ENCODE measurements around the gene URGCP.

The URGCP gene

DNA sequence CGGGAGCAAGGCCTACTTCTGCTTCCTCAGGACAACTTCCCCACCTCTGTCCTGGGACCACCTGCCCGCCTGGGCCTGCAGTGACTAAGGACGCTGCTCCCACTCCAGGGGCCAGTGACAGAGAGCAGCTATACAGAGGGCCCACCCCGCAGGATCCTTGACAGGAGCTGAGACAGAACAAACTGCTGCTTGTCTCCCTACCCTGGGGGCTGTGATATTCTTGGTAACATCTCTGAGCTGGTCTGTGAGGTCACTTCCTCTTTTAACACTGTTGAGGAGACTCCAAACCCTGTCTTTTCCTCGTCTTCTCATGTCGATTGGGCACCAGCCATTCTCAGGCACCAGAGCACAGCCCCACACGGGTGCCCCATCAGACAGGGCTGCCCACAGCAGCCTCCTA, 30.2 kb downstream of the URGCP start:
- no peak for DNase-seq (ENCODE audit: low spot score)

DNA sequence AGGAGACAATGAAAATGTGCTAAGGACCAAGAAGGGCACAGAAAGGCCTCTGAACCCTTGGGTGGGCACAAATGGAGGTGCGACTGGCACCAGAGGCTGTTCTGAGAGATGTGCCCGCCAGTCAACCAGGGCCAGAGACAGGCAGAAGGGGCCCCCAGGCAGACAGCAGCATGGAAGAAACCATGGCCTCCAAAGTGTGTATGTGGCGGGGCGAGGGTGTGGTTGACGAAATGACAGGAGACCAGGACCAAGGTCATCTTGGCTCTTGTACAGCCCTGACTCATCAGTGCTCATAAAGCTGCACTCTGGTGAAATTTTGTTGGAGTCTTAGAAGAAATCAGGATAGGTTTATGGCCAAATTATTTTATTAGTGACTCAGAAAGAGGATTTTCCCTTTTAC, 33.1 kb downstream of the URGCP start:
- no peak for DNase-seq (ENCODE audit: low spot score)

DNA sequence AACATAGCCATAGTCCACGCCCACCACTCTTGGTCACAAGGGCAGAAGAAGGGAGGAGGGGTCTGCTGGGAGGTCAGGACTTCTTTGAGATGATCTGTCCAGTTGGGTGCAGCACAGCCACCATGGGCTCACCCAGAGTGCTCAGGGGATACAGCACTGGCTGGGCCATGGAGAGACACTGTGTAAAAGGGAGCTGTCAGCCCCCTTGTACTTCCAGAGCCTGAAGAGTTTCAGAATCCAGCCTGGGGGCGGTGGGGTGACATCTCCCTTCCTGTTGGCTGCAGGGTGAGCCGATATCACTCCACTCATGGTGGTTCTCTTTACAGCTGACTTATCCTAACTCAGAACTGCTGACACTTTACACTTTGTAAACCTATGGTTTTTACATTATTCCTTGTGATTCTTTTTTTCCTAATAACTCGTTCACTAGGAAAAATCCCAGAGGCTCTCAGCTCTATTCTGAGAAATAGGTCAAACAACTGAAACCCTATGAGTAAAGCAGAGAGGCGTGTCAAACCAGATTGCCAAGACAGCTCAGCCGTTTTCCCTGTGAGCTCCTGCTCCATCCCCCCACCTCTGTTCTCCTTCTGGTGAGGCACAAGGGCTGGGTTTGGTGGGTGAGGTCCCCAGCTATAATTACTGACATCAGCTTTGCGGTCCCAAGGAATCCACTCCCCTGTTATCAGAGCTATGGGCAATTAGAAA, 33.8 kb downstream of the URGCP start:
- no peak for DNase-seq (ENCODE audit: low spot score)

DNA sequence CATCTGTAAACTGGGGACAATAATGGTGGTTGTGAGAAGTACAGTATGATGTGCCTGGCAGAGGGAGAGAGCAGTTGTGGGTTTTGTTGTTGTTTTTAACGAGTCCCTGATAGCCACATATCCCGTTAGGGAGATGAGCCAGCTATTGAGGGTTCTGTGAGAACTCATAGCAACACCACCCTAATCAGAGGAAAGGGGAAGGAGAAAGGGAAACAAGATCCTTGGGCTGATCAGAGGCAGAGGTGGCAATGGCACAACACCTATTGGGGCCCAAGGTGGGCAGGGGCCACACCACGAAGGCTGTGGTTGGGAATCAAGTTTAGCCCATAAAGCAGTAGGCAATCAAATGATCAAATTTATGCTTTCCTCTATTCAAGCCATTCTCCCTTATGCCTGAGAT, 35.3 kb downstream of the URGCP start:
- DNase-seq (ENCODE audit: low spot score): no peak

DNA sequence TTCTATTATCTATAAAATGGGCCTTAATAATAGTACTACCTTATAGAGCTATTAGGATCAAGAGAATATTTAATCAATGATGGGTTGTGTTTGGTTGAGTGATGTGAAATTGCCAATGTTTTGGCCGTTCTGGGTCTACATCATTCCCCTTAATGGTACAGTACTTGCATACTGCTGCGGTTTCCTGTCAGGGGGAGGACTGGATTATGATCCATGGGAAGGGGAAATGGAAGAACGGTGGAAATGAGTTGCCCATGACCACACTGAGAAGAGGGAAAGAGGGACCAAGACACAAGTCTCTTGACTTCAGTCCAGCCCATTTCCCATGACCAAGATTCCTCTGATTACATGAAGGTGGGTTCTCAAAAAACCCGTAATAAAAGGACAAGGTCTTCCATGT, 36.1 kb downstream of the URGCP start:
- DNase-seq (ENCODE audit: low spot score): no peak

DNA sequence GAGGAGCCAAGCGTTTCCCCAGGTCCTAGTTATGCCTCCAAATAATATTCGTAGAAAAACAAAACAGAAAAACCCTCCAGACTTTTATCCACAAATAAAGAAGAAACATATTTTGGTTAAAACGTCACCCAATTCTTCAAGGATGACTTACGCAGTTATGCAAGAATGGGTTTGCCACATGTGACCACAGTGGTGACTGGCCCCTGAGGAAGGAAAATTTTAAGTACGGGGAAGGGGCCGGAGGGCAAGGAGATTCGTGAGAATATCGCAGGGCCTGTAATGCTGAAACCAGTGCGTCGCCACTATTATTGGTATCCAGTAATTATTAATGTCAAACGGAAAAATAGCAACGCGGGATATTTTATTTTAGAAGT, 36.5 kb downstream of the URGCP start:
- peak; percentile 30 for DNase-seq (ENCODE audit: low spot score)

DNA sequence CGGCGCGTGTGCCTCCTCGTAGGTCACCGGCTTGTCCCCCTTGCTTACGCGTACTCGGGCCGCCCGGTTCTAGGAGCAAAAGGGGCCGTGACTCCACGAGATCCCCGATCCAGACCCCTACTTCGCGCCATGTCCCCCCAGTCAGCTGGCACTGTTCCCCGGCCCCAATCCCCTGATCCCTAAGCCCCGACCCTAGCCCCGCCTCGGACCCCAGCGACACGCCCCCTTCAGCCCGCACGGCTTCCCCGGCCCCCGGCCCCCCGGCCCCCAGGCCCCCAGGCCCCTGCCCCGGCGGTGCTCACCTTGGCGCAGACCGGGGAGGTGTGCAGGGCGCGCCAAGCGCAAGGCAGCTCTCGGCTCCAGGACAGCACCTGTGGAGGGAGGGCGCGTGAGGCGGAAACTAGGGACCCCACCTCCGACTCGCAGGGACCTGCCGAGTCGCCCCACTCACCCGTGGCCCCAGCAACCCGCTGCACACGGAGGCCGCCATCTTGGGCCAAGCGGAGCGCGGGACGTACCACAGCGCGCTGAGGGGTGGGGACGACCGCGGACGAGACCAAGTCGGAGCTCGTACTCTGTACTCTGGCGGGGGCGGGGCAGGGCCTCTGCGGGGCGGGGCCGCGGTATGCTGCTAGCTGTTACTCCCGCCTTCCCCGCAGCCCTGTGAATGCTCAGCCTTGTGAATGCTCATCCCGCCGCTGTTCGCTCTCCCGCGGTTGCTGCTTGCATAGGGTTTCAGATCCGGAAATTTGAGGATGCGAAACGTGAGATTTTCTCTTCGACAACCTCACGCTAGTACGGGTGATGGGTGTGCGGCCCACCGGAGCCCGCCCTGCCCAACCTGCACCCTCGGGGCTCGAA, 37.2 kb downstream of the URGCP start, which contains the start of gene MRPS24:
Gene MRPS24, minus strand, starts transcription at position 512 of the 861 bp plus-strand sequence. Its CDS starts 22 bp downstream, at position 490.
- peak; percentile 96 for DNase-seq (ENCODE audit: low spot score)

DNA sequence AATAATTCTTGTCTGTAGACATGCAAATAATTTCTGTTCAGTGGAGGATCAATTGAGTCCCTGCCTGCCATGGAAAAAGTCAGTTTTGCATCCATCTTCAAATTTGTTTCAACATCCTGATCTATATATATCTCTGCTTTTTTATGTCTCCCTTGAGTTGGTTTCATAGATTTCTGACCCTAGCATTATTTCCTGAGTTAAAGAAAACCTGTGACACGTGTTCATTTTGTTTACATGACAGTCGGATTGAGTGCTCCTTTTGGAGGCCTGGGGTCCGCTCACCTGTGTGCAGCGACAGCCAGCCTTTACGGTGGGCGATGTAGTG, 37.8 kb downstream of the URGCP start:
- DNase-seq (ENCODE audit: low spot score): no peak

DNA sequence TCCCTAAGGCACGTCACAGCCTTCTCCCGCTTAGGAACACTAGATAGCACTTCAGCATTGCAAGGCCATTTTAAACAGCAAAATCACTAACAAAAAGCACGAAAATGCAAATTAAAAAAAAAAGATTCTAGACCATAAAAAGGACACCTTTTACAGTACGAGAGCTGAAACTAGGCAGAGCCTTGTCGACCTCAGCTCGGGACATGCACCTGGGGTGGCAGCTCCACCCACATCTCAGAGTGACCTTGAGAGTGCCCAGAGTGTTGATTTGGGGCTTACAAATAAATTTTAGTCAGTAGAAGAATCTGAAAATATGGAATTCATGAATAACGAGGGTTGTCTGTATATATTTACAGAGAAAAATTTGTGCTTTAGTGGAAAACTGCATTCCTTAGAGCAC, 38.2 kb downstream of the URGCP start:
- no peak for DNase-seq (ENCODE audit: low spot score)

DNA sequence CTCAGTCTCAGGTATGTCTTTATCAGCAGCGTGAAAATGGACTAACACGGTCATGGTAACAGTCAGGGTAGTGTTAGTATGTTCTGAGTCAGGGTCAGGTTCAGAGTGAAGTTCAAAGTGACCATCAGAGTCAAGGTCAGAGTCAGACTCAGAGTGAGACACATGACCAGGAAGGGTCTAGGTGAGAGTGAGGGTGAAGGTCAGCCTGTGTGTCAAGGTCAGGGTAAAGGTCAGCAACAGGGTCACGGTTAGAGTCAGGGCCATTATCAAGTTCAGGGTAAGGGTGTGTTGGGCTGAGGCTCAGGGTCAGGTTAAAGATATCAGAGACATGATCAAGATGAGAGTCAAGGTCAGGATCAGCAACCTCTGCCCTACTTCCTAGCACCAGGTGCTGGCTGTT, 41.1 kb downstream of the URGCP start:
- DNase-seq (ENCODE audit: low spot score): no peak

DNA sequence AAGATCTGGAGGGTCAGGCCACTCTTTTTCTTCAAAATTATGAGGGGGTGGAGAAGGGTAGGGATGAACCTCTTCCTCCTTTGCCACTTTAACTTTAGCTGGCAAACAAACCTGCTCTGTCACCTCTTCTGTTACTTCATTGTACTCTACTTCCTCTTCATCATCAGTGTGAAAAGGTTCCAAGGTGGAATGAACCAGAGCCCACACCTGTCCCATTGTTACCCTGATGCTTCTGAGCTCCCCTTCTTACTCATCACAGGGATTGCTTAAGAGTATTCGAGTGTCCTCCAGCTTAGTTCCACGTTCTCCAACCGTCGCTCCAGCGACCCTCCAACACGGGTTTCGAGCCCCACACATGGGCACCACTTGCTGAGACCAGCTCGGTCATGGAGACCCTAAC, 42.3 kb downstream of the URGCP start:
- no peak for DNase-seq (ENCODE audit: low spot score)

DNA sequence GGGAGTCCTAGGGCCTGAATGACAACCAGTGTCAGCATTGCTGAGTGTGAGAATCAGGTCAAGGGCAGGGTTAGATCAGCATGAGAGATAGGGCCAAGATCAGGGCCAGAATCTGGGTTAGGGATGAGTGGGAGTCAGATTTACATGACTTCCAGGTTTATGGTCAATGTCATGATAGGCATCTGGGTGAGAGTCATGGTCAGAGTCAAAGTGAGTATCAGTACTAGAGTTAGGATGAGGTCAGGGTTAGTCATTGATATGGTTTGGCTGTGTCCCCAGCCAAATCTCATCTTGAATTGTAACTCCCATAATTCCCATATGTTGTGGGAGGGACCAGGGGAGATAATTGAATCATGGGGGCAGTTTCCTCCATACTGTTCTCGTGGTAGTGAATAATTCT, 49.4 kb downstream of the URGCP start:
- DNase-seq (ENCODE audit: low spot score): no peak

DNA sequence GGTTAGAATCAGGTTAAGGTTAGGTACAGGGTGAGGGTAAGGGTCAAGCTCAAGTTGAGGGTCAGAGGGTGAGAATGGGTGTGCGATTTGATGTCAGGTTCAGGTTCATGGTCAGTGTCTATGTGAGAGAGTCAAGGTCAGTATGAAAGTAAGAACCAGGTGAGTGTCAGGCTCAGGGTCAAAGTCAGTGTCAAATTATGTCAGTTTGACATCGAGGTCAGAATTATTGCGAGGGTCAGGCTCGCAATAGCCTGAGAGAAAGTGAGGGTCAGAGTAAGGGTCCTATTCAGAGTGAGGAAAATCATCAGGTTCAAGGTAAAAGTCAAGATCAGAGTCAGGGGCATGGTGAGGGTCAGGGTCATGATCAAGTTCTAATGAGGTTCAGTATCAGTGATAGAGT, 50.1 kb downstream of the URGCP start:
- DNase-seq (ENCODE audit: low spot score): no peak

DNA sequence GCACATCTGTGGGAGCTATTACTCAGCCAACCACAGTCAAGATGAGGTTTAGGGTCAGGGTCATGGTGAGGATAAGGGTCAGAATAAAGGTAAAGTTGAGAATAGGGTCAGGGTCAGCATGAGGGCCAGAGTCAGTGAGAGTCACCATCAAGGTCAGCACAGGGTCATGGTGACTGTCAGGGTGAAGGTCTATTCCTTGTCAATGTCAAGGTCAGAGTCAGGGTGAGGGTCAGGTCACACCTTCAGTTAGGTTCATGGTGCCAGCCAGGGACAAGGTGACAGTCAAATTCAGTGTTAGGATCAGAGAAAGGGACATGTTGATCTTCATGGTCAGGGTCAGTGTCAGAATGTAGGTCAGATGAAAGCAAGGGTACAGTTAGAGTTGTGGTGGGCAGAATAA, 51.2 kb downstream of the URGCP start:
- no peak for DNase-seq (ENCODE audit: low spot score)

DNA sequence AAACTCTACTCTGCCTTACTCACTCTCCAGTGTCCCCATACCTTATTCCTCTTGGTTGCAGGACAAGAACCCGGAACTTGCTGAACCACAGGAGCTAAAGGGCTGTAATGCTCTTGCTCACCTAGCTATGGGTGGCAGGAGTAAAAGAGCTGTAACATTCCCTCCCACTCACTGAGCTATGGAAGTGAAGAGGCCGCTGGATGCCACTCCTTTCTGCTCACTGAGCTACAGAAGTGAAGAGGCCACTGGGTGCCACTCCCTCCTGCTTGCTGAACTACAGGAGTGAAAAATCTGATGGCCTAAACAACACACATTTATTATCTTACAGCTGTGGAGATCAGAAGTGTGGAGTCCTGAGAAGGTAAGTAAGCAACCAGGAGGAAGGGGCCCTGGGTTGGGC, 54.6 kb downstream of the URGCP start:
- no peak for DNase-seq (ENCODE audit: low spot score)

DNA sequence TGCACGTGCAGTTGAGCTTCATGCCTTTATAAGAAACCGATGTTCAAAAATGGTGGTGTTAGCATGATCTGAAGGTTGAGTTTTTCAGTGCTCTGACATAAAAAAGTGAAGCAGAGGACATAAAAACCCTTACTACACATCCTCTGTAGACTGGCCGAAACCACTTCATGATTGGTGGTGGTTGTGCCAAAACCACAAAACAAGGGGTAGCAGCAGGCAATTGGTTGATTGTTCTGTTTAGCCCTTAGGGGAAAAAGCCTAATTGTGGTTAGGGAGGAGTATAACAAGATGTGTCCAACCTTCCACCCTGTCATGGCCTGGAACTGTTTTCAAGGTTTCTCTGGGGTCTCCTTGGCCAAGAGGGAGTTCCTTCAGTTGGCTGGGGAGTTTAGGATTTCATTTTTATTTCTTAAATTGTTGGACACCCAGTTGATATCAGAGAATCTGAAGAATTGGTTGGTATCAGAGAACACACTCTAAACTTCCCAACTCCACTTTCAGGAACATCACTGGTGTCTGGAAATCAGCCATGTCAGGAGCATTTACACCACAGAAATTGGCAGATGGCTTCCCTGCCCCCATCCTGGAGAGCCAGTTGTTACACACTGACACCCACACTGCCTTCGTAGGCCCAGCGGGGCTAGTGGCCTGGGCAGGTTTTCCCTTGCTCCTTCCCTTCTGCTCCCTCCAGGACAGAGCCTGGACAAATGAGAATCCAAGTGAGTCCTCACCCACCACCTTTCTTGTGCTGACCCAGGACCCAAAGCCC, 55.9 kb downstream of the URGCP start:
- no peak for DNase-seq (ENCODE audit: low spot score)

DNA sequence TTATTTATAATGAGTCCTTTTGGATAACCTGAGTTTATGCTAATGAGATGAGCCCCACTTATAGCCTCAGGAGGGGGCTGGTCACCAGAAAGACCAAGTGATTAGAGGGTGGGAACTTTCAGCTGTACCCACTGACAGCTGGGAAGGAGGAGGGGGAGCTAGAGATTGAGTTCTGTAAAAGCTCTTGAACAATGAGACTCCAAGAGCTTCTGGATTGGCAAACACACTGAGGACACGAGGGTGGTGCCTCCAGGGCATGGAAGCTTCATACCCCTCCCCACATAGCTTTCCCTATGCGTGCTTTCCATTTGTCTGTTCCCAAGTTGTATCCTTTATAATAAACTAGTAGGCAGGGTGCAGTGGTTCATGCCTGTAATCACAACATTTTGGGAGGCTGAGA, 57.3 kb downstream of the URGCP start:
- no peak for DNase-seq (ENCODE audit: low spot score)

DNA sequence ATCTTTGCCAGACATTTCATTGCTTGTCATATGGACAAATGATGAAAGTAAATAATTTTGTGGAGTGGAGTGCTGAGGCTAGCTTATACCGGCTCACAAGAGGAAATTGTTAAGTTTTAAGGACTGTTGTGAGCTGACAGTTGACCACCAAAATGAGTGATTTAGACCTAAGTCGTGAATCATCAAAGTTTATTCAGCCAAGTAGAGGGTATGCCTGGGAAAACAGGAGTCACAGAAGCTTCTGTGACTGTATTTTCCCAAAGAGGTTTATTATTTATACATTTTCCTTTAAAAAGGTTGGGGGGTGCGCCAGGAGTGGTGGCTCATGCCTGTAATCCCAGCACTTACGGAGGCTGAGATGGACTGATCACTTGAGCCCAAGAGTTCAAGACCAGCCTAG, 58.9 kb downstream of the URGCP start:
- DNase-seq (ENCODE audit: low spot score): no peak

DNA sequence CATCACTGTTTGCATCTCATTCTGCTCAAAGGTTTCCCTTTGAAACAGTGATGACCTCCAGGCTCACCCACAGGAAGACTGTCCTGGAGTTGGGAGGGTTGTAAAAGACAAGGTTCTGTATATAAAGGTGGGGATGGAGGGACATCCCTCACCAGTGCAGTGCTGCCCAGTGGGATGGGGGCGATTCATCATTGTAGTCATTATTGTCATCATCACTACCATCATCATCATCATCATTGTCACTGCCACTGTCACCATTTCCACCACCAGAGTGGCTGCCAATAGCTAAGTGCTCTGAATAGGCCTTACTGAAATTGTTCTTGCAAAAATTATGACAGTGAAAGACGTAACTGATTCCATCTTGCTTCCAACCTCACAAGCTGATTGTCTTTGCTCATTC, 61.7 kb downstream of the URGCP start:
- no peak for DNase-seq (ENCODE audit: low spot score)

DNA sequence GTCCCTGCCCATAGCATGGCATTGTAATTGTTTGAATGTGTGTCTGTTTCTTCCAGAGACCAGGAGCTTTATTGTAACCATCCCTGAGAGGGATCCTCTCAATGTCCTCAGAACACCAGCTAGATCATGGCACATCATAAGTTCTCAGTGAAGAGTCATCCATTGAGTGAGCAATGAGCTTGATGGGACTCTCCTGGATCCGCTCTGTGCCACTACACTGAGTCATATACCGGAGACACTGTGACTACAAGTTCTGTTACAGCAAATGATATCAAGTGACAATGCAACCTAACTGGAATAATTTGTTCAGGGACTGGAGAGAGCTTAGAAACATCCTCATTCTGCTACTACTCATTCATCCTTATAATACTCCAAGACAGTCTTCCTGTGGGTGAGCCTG, 62.1 kb downstream of the URGCP start:
- DNase-seq (ENCODE audit: low spot score): no peak

DNA sequence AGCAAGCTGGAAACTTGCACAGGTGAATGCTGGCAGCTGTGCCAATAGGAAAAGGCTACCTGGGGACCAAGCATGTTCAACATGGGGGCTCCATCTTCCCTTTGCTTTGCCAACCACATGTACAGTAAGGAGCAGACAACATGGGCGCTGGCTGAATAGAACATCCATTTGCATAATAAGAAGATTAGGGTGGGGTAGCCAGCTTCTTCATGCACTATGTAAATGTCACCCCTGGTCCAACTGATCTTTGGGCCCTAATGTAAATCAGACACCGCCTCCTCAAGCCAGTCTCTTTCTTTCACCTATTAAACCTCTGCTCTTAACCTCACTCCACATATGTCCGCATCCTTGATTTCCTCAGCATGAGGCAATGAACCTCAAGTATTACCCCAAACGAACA, 63.1 kb downstream of the URGCP start:
- DNase-seq (ENCODE audit: low spot score): no peak

DNA sequence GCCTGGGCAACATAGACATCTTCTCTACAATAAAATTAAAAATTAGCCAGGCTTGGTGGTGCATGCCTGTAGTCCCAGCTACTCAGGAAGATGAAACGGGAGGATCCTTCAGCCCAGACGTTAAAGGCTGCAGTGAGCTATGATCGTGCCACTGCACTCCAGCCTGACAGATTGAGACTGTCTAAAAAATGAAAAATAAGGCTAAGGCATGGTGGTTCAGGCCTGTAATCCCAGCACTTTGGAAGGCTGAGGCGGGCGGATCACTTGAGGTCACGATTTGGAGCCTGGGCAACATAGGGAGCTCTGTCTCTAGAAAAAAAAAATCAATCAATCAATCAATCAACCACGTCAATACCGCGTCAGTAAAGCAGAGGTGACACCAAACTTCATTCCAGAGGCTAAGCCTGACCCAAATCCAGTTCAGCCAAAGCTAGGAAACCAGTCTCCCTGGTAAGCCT, 68.2 kb downstream of the URGCP start:
- no peak for DNase-seq (ENCODE audit: low spot score)
